ENCODE data around the gene MRPS25.

DNA sequence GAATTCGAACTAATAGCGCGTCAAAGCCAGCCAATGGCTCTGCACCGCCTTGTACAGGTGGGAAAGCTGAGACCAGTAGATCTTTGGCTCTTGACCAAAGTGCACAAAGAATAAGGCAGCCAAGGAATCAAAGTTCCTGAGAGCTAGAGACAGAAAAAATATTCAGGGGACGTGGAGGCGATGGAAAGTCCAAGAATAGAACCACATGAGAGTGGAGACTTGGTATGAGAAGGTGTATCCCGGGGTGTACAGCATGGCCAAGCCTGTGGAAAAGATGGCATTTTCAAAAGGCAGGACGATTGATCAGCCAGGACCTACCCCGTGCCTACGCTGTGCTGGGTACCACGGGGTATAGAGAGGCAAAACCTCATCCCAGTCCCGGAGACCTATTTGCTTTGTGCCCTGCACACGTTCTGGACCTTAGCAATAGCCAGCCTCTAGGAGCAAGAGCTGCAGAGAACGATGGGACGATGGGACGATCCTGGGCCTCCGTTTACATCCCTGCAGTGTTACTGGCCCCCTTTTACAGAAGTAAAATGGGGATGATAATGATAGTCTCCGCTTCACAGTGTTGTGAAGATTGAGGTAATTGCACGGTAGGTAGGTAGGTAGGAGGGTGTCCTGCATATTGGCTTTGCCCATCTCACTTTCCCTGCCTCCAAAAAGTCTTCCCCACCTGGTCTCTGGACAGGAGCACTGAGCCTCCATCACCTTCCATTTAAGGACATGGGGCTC is 34.4 kb upstream of the MRPS25 start:
- no peak for TF ChIP-seq CTCF (conservative IDR thresholded peaks at IDR 0.05 in 1 of 2, IDR thresholded peaks at IDR 0.05 in 1 of 2; ENCODE audit: extremely low read depth in 1 of 2, insufficient read depth in 1 of 2, low read depth in 1 of 2, low read length in 2 of 2)
- no peak for TF ChIP-seq EZH2 (IDR thresholded peaks at IDR 0.05; ENCODE audit: borderline replicate concordance, low read length)

Measured in mammary epithelial cell (primary cell).